WTC11 (cell line): ENCODE data around the gene PLA2G4A. TPM values are rescaled to one million over a fixed set of nuclear protein-coding genes. Genes with fewer than 3 reads are reported as not detected.

Source experiments
- ATAC-seq: fragments of 200-7000 bp; cut with Tn5 transposase; 2 replicates; pipeline ENCODE4 v1.10.0; 2021; ENCODE audit warnings: mild to moderate bottlenecking, moderate library complexity
- CTCF ChIA-PET: fragments of 300-600 bp; sonication (Branson Sonifier 250); formaldehyde crosslinking; loops from one replicate; lab custom pipeline; 2021; ENCODE audit warnings: antibody characterized with exemption; lab: Charles Lee
- POLR2A ChIA-PET: fragments of 350-600 bp; sonication (Branson Sonifier 250); formaldehyde crosslinking; loops from one replicate; lab custom pipeline; 2021; ENCODE audit warnings: antibody characterized with exemption; lab: Charles Lee
- DNase-seq: peaks from one replicate; pipeline ENCODE4 v3.0.0; 2021; ENCODE audit warnings: low spot score
- H3K27ac Mint-ChIP-seq: 2 replicates; pipeline ENCODE4 v1.8.0; 2021; ENCODE audit warnings: mixed read lengths
- H3K27me3 Mint-ChIP-seq: 2 replicates; pipeline ENCODE4 v1.8.0; 2021; ENCODE audit warnings: low read depth, mild to moderate bottlenecking, moderate library complexity, mixed read lengths
- H3K36me3 Mint-ChIP-seq: 2 replicates; pipeline ENCODE4 v1.8.0; 2021; ENCODE audit warnings: mixed read lengths
- H3K4me1 Mint-ChIP-seq: 2 replicates; pipeline ENCODE4 v1.8.0; 2022; ENCODE audit warnings: mixed read lengths
- H3K4me3 Mint-ChIP-seq: 2 replicates; pipeline ENCODE4 v1.8.0; 2021; ENCODE audit warnings: mild to moderate bottlenecking, moderate library complexity, mixed read lengths
- H3K9me3 Mint-ChIP-seq: 2 replicates; pipeline ENCODE4 v1.8.0; 2021; ENCODE audit warnings: mixed read lengths
- ARID4B ChIP-seq: sonication (generic); formaldehyde crosslinking; IDR thresholded peaks from 2 replicates; pipeline ENCODE4 v1.8.0; 2023; ENCODE audit warnings: missing genetic modification reagents, mild to moderate bottlenecking, borderline replicate concordance
- CREB1 ChIP-seq: sonication (generic); formaldehyde crosslinking; IDR thresholded peaks from 2 replicates; pipeline ENCODE4 v1.8.0; 2023; ENCODE audit warnings: mild to moderate bottlenecking, missing genetic modification reagents
- CREM ChIP-seq: sonication (generic); formaldehyde crosslinking; IDR thresholded peaks from 2 replicates; pipeline ENCODE4 v1.8.1; 2022; ENCODE audit warnings: mild to moderate bottlenecking, missing genetic modification reagents, moderate library complexity
- JAZF1 ChIP-seq: fragments of 250-450 bp; sonication (Bioruptor Pico); IDR thresholded peaks from 2 replicates; pipeline ENCODE4 v1.9.0; 2021; ENCODE audit warnings: moderate library complexity, mild to moderate bottlenecking, inconsistent platforms
- JUN ChIP-seq: sonication (generic); formaldehyde crosslinking; IDR thresholded peaks from 2 replicates; pipeline ENCODE4 v1.8.0; 2023; ENCODE audit warnings: mild to moderate bottlenecking, missing genetic modification reagents
- NR1H2 ChIP-seq: sonication (generic); formaldehyde crosslinking; IDR thresholded peaks from 2 replicates; pipeline ENCODE4 v1.9.0; 2021; ENCODE audit warnings: mild to moderate bottlenecking, moderate library complexity, missing genetic modification reagents
- PRRX2 ChIP-seq: fragments of 250-450 bp; sonication (Bioruptor Pico); IDR thresholded peaks from 2 replicates; pipeline ENCODE4 v1.8.0; 2021; ENCODE audit warnings: mild to moderate bottlenecking
- SP1 ChIP-seq: sonication (generic); formaldehyde crosslinking; conservative IDR thresholded peaks from 2 replicates; pipeline ENCODE4 v1.8.1; 2022; ENCODE audit warnings: missing genetic modification reagents
- TCF7 ChIP-seq: sonication (generic); formaldehyde crosslinking; IDR thresholded peaks from 2 replicates; pipeline ENCODE4 v1.8.0; 2022; ENCODE audit warnings: mild to moderate bottlenecking, low read depth, missing genetic modification reagents, moderate library complexity
- TP53 ChIP-seq: sonication (generic); formaldehyde crosslinking; IDR thresholded peaks from 2 replicates; pipeline ENCODE4 v1.8.1; 2023; ENCODE audit warnings: mild to moderate bottlenecking, missing genetic modification reagents
- ZBTB21 ChIP-seq: sonication (generic); formaldehyde crosslinking; IDR thresholded peaks from 2 replicates; pipeline ENCODE4 v1.8.1; 2023; ENCODE audit warnings: mild to moderate bottlenecking, missing genetic modification reagents, borderline replicate concordance
- ZNF219 ChIP-seq: sonication (generic); formaldehyde crosslinking; IDR thresholded peaks from 2 replicates; pipeline ENCODE4 v1.8.0; 2023; ENCODE audit warnings: missing genetic modification reagents, mild to moderate bottlenecking, borderline replicate concordance
- ZNF532 ChIP-seq: fragments of 250-450 bp; sonication (Bioruptor Pico); IDR thresholded peaks from 2 replicates; pipeline ENCODE4 v1.9.0; 2021; ENCODE audit warnings: mild to moderate bottlenecking, borderline replicate concordance
- ZSCAN18 ChIP-seq: fragments of 250-450 bp; sonication (Bioruptor Pico); IDR thresholded peaks from 2 replicates; pipeline ENCODE4 v2.1.2; 2022; ENCODE audit warnings: mild to moderate bottlenecking, moderate library complexity
- total RNA-seq: library from RNA; stranded (reverse); gene quantifications from 3 replicates; pipeline ENCODE4 v1.2.3, GENCODE V29; 2021
- TF ChIP-seq, protein P1 (sequence below): sonication (generic); formaldehyde crosslinking; IDR thresholded peaks from 2 replicates; pipeline ENCODE4 v1.8.1; 2022; ENCODE audit warnings: mild to moderate bottlenecking, missing genetic modification reagents, moderate library complexity, borderline replicate concordance
- TF ChIP-seq, protein P2 (sequence below): sonication (generic); formaldehyde crosslinking; IDR thresholded peaks from 2 replicates; pipeline ENCODE4 v1.8.0; 2022; ENCODE audit warnings: mild to moderate bottlenecking, missing genetic modification reagents

Gene PLA2G4A
- total RNA-seq, 1 experiment from 2014 or later: 1.3 TPM

DNA sequence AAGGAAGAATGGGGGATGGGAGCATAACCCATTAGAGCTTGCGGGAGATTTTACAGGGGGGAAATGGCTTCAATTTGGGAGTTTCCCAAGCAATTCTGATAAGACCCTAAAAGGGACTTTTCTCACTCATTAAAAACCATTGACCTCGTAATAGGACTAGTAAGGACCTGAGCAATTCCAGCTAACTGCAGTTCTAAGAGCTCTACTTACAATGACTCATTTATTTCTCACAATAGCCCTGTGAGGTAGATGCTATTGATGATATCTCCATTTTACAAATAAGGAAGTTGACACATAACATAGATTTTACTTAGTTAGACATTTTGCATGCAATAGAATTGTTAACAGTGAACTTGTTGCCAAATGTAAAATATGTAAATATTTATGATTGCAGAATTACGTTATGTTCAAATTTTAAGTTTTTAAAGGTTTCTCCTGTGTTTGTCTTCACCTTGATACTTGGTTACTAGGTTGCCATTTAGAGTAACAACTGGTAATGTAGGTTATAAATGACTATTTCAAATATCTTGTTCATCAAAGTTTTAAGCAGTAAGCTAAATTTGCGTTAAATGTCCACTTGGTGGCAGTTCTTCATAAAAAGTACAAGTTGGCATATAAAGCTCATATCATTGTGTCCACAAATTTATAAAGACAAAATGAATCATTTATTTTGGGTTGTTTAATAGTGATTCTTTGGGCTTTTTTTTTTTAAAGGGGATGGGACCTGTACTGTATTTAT is 182.0 kb downstream of the PLA2G4A start:
- Mint-ChIP-seq H3K4me3 (no peak overlapping the region), H3K36me3 (peaks cover 43% of the 10 kb centered on the region), H3K9me3 (peaks cover 42% of the 10 kb centered on the region), H3K27ac (peak overlapping the region; percentile 87; the same call in 1 of the 2 replicates), H3K4me1 (peaks cover 28% of the 10 kb centered on the region), H3K27me3 (no peaks in the 10 kb centered on the region; the same call in none of the 2 replicates)
- ATAC-seq (no peak), DNase-seq (no peak)
- TF ChIP-seq SP1: no peak
- no peak for TF ChIP-seq CREM (CRISPR knock-in tag)
- no peak for TF ChIP-seq ZBTB21
- TF ChIP-seq TCF7: no peak
- TF ChIP-seq ZNF532 (CRISPR knock-in tag): no peak
- no peak for TF ChIP-seq CREB1 (CRISPR knock-in tag)
- TF ChIP-seq TP53 (CRISPR knock-in tag): no peak
- no peak for TF ChIP-seq JUN (CRISPR knock-in tag)
- no peak for TF ChIP-seq ZSCAN18
- TF ChIP-seq ZNF219 (CRISPR knock-in tag): no peak
- CTCF ChIA-PET: interaction anchor here (0.7 kb wide), 1 partner anchor 239 kb away, joined by 3 read pairs; no protein-coding TSS in a partner anchor
- POLR2A ChIA-PET: no interaction called here

GRCh38 chr1:187013582-187014200 is 184.9 kb downstream of the PLA2G4A start:
- CTCF ChIA-PET: no interaction called here
- no peak overlapping the region for H3K4me3 Mint-ChIP-seq
- peaks cover 19% of the 10 kb centered on the region for H3K9me3 Mint-ChIP-seq
- H3K27me3 Mint-ChIP-seq: no peaks in the 10 kb centered on the region; the same call in 1 of the 2 replicates
- POLR2A ChIA-PET: no interaction called here
- no peak for ATAC-seq
- H3K36me3 Mint-ChIP-seq: peaks cover 15% of the 10 kb centered on the region
- no peak for DNase-seq
- peak overlapping the region; percentile 12; the same call in 1 of the 2 replicates for H3K27ac Mint-ChIP-seq
- H3K4me1 Mint-ChIP-seq: peaks cover 27% of the 10 kb centered on the region
- TF ChIP-seq, protein P1, sequence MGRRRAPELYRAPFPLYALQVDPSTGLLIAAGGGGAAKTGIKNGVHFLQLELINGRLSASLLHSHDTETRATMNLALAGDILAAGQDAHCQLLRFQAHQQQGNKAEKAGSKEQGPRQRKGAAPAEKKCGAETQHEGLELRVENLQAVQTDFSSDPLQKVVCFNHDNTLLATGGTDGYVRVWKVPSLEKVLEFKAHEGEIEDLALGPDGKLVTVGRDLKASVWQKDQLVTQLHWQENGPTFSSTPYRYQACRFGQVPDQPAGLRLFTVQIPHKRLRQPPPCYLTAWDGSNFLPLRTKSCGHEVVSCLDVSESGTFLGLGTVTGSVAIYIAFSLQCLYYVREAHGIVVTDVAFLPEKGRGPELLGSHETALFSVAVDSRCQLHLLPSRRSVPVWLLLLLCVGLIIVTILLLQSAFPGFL (CRISPR knock-in tag): no peak
- TF ChIP-seq ZNF532 (CRISPR knock-in tag) (no peak), JUN (CRISPR knock-in tag) (no peak), NR1H2 (CRISPR knock-in tag) (no peak), TP53 (CRISPR knock-in tag) (no peak), ARID4B (no peak), PRRX2 (no peak), JAZF1 (CRISPR knock-in tag) (no peak)
- TF ChIP-seq, protein P2, sequence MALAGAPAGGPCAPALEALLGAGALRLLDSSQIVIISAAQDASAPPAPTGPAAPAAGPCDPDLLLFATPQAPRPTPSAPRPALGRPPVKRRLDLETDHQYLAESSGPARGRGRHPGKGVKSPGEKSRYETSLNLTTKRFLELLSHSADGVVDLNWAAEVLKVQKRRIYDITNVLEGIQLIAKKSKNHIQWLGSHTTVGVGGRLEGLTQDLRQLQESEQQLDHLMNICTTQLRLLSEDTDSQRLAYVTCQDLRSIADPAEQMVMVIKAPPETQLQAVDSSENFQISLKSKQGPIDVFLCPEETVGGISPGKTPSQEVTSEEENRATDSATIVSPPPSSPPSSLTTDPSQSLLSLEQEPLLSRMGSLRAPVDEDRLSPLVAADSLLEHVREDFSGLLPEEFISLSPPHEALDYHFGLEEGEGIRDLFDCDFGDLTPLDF (CRISPR knock-in tag): no peak
